Measurements from ENCODE around the gene SFXN1. TPM values are rescaled to one million over a fixed set of nuclear protein-coding genes. Genes with fewer than 3 reads are reported as not detected.

The SFXN1 gene
- total and polyA plus RNA-seq, 4 donors, result 47.3 to 241 (median 53.7) TPM

- peak; percentile 68 for TF ChIP-seq SP1 (IDR thresholded peaks at IDR 0.05)
- peak; percentile 79 for TF ChIP-seq ATF3 (IDR thresholded peaks at IDR 0.05)
- TF ChIP-seq FOXA2 (IDR thresholded peaks at IDR 0.05), result peak; percentile 87
Measured at GRCh38 chr5:175467983-175468690, 10.2 kb upstream of the SFXN1 start (continued).

- H3K27ac ChIP-seq (ENCODE audit: low read depth in 1 of 2, low read length in 2 of 2), result peak overlapping the region in 1 of 2 donors; percentile 93
- H3K4me3 ChIP-seq (ENCODE audit: low read depth in 1 of 3, low read length in 3 of 3), result no peak overlapping the region
- no peaks in the 10 kb centered on the region for H3K9me3 ChIP-seq (ENCODE audit: control insufficient read depth in 4 of 4, low read length in 3 of 4)
- TF ChIP-seq HNF4G (IDR thresholded peaks at IDR 0.05), result no peak
- TF ChIP-seq RXRA (IDR thresholded peaks at IDR 0.05), result no peak
- no peak for TF ChIP-seq YY1 (IDR thresholded peaks at IDR 0.05)
- TF ChIP-seq, protein P1, sequence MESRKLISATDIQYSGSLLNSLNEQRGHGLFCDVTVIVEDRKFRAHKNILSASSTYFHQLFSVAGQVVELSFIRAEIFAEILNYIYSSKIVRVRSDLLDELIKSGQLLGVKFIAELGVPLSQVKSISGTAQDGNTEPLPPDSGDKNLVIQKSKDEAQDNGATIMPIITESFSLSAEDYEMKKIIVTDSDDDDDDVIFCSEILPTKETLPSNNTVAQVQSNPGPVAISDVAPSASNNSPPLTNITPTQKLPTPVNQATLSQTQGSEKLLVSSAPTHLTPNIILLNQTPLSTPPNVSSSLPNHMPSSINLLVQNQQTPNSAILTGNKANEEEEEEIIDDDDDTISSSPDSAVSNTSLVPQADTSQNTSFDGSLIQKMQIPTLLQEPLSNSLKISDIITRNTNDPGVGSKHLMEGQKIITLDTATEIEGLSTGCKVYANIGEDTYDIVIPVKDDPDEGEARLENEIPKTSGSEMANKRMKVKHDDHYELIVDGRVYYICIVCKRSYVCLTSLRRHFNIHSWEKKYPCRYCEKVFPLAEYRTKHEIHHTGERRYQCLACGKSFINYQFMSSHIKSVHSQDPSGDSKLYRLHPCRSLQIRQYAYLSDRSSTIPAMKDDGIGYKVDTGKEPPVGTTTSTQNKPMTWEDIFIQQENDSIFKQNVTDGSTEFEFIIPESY (IDR thresholded peaks at IDR 0.05), result no peak
- no peak for TF ChIP-seq CTCF (IDR thresholded peaks at IDR 0.05; ENCODE audit: low read depth, low read length, missing input control)
- TF ChIP-seq FOXA1 (IDR thresholded peaks at IDR 0.05), result no peak
- no peak for TF ChIP-seq EGR1 (IDR thresholded peaks at IDR 0.05; ENCODE audit: low read depth in 2 of 2)
- TF ChIP-seq, protein P2, sequence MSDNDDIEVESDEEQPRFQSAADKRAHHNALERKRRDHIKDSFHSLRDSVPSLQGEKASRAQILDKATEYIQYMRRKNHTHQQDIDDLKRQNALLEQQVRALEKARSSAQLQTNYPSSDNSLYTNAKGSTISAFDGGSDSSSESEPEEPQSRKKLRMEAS (IDR thresholded peaks at IDR 0.05), result no peak
- no peak for TF ChIP-seq GABPA (IDR thresholded peaks at IDR 0.05 in 1 of 2, conservative IDR thresholded peaks at IDR 0.05 in 1 of 2)
- TF ChIP-seq TAF1 (conservative IDR thresholded peaks at IDR 0.05), result no peak
- no peak for TF ChIP-seq HNF4A (conservative IDR thresholded peaks at IDR 0.05)
- no peak for TF ChIP-seq FOXA2 (IDR thresholded peaks at IDR 0.05)
- no peak for TF ChIP-seq ATF3 (IDR thresholded peaks at IDR 0.05)
- DNase-seq (ENCODE audit: low spot score), result no peak
- WGBS, result 95% methylated on average over 1 of the region's 1 CpG
- H3K4me1 ChIP-seq (ENCODE audit: control insufficient read depth in 4 of 4, insufficient read depth in 4 of 4, low read length in 3 of 4), result peaks cover 3 to 27% (median 22%) of the 10 kb centered on the region in 4 donors
- H3K27me3 ChIP-seq (ENCODE audit: control insufficient read depth in 4 of 4, insufficient read depth in 4 of 4, low read length in 3 of 4), result no peaks in the 10 kb centered on the region
- no peaks in the 10 kb centered on the region for H3K36me3 ChIP-seq (ENCODE audit: control insufficient read depth in 4 of 4, insufficient read depth in 3 of 4, low read depth in 1 of 4, low read length in 3 of 4)
- H3K9ac ChIP-seq (ENCODE audit: low read depth in 1 of 2, low read length in 2 of 2), result peak overlapping the region in 1 of 2 donors; percentile 1
Measured at GRCh38 chr5:175468892-175469291, 9.5 kb upstream of the SFXN1 start.

DNA sequence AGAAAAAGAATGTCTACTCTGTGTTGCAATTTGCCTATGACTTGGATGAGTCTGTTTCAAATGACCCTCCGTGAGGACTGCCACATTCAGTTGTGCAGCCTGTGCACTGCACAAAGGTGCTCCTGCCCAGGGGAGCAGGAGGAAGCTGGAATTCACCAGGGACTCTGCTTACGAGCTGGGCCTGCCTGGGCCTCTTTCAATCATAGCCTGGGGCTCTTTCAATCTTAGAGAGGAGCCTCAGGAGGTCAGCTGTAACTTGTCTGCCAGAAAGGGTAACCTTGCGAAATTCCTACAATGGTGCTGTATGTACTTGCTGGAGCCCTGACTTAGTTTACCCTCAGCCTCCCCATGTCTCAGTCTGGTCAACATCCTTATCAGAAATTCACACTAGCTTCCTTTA is 8.4 kb upstream of the SFXN1 start:
- no peak for DNase-seq (ENCODE audit: low spot score)
- Histone ChIP-seq H3K9me3 (ENCODE audit: control insufficient read depth in 4 of 4, low read length in 3 of 4) (no peaks in the 10 kb centered on the region), H3K9ac (ENCODE audit: low read depth in 1 of 2, low read length in 2 of 2) (no peak overlapping the region), H3K4me3 (ENCODE audit: low read depth in 1 of 3, low read length in 3 of 3) (no peak overlapping the region), H3K36me3 (ENCODE audit: control insufficient read depth in 4 of 4, insufficient read depth in 3 of 4, low read depth in 1 of 4, low read length in 3 of 4) (no peaks in the 10 kb centered on the region), H3K27ac (ENCODE audit: low read depth in 1 of 2, low read length in 2 of 2) (no peak overlapping the region), H3K27me3 (ENCODE audit: control insufficient read depth in 4 of 4, insufficient read depth in 4 of 4, low read length in 3 of 4) (no peaks in the 10 kb centered on the region), H3K4me1 (ENCODE audit: control insufficient read depth in 4 of 4, insufficient read depth in 4 of 4, low read length in 3 of 4) (peaks cover 3 to 32% (median 23%) of the 10 kb centered on the region in 4 donors)
- 71% methylated on average over 3 of the region's 3 CpGs for WGBS
- TF ChIP-seq, protein P1 (IDR thresholded peaks at IDR 0.05), result no peak
- TF ChIP-seq CTCF (IDR thresholded peaks at IDR 0.05; ENCODE audit: low read depth, low read length, missing input control) (no peak), NR2F2 (IDR thresholded peaks at IDR 0.05) (no peak), TAF1 (conservative IDR thresholded peaks at IDR 0.05) (no peak), SP1 (IDR thresholded peaks at IDR 0.05) (no peak), GABPA (IDR thresholded peaks at IDR 0.05 in 1 of 2, conservative IDR thresholded peaks at IDR 0.05 in 1 of 2) (no peak), JUND (IDR thresholded peaks at IDR 0.05) (no peak), YY1 (IDR thresholded peaks at IDR 0.05) (no peak), HNF4G (IDR thresholded peaks at IDR 0.05) (no peak)
- TF ChIP-seq, protein P2 (IDR thresholded peaks at IDR 0.05), result no peak

Measured in liver (tissue), 9 donors.